PFSK-1 (cell line): ENCODE data around the gene TMEM53.

ENCODE experiments used
- FOXP2 ChIP-seq: optimal IDR thresholded peaks from 2 replicates; pipeline ENCODE3; 2011; ENCODE audit warnings: borderline replicate concordance, control low read depth, inconsistent platforms; ENCODE audit not compliant: insufficient read depth; ENCODE audit errors: extremely low read length, extremely low read depth
- POLR2AphosphoS5 ChIP-seq: IDR thresholded peaks from 2 replicates; pipeline ENCODE4 v1.6.1; 2012; ENCODE audit warnings: low read depth, mild to moderate bottlenecking, control low read depth, low read length, moderate library complexity
- SIN3A ChIP-seq: IDR thresholded peaks from 2 replicates; pipeline ENCODE4 v1.6.1; 2012; ENCODE audit warnings: mild to moderate bottlenecking, low read length, moderate library complexity, borderline replicate concordance; ENCODE audit not compliant: insufficient read depth
- TAF1 ChIP-seq: IDR thresholded peaks from 2 replicates; pipeline ENCODE4 v1.6.1; 2012; ENCODE audit warnings: low read length, control low read depth, borderline replicate concordance; ENCODE audit not compliant: insufficient read depth
- TF ChIP-seq, protein P1 (sequence below), 2 experiments: IDR thresholded peaks; 2 replicates each; pipeline versions ENCODE4 v1.6.1 to v1.8.0; 2011 to 2012; ENCODE audit warnings: low read depth in 2 of 2, low read length in 2 of 2, control low read depth in 1 of 2, inconsistent platforms in 1 of 2, mild to moderate bottlenecking in 1 of 2, moderate library complexity in 1 of 2; ENCODE audit not compliant: insufficient read depth in 1 of 2

TMEM53 gene

DNA sequence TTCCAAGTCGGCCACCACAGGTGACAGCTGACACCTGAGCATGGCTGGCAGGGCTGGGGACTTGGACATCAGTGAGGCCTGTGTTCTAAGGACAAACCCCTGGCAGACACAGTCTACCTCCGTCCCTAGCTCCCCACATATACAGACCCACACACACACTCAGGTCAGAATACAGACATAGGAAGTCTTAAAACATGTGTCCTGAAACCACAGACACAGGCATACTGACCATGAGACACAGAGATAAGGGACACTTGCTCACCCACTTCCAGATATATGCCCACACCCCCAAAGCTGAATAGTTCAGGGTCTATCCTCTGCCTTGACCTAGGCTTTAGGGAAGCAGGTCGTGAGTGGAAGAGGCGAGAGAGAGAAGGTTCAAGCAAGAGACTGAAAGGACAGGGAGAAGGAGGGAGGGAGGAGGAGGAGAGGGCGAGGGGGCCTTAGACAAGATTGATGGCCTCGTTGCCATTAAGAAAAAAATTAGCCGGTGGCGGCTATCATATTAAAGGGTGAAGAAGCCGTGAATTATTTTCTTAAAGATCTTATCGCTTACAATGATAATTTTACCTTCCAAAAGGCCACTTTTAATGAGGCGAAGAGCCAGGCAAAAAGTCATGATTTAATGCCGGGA, 49.9 kb downstream of the TMEM53 start:
- TF ChIP-seq TAF1 (no peak), FOXP2 (no peak), POLR2AphosphoS5 (no peak), SIN3A (no peak)
- TF ChIP-seq, protein P1, sequence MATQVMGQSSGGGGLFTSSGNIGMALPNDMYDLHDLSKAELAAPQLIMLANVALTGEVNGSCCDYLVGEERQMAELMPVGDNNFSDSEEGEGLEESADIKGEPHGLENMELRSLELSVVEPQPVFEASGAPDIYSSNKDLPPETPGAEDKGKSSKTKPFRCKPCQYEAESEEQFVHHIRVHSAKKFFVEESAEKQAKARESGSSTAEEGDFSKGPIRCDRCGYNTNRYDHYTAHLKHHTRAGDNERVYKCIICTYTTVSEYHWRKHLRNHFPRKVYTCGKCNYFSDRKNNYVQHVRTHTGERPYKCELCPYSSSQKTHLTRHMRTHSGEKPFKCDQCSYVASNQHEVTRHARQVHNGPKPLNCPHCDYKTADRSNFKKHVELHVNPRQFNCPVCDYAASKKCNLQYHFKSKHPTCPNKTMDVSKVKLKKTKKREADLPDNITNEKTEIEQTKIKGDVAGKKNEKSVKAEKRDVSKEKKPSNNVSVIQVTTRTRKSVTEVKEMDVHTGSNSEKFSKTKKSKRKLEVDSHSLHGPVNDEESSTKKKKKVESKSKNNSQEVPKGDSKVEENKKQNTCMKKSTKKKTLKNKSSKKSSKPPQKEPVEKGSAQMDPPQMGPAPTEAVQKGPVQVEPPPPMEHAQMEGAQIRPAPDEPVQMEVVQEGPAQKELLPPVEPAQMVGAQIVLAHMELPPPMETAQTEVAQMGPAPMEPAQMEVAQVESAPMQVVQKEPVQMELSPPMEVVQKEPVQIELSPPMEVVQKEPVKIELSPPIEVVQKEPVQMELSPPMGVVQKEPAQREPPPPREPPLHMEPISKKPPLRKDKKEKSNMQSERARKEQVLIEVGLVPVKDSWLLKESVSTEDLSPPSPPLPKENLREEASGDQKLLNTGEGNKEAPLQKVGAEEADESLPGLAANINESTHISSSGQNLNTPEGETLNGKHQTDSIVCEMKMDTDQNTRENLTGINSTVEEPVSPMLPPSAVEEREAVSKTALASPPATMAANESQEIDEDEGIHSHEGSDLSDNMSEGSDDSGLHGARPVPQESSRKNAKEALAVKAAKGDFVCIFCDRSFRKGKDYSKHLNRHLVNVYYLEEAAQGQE (IDR thresholded peaks at IDR 0.05; ENCODE audit: insufficient read depth in 1 of 2, low read depth in 2 of 2, low read length in 2 of 2), result no peak

DNA sequence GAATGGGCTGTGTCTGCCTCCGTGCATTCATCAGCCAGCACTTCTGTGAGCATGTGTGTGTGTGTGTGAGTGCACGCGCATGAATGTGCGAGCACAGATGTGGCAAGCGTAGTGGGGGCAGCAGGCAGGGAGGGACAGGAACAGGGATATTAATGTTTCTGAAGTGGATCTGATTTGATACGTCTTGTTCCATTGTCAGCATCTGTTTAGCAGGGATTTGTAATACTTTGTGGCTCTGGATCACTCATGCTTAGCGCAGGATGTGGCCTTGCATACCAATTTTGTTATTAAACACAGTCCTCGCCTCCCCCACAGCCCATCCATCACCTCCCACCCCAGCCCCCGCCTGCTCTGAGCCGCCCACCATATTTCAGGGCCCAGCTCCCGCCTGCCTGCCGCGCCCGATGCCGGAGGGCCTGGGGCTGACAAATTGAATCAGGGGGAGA, 52.4 kb downstream of the TMEM53 start:
- TF ChIP-seq TAF1 (no peak), POLR2AphosphoS5 (no peak), FOXP2 (no peak), SIN3A (no peak)
- TF ChIP-seq, protein P1 (IDR thresholded peaks at IDR 0.05; ENCODE audit: insufficient read depth in 1 of 2, low read depth in 2 of 2, low read length in 2 of 2), result no peak

DNA sequence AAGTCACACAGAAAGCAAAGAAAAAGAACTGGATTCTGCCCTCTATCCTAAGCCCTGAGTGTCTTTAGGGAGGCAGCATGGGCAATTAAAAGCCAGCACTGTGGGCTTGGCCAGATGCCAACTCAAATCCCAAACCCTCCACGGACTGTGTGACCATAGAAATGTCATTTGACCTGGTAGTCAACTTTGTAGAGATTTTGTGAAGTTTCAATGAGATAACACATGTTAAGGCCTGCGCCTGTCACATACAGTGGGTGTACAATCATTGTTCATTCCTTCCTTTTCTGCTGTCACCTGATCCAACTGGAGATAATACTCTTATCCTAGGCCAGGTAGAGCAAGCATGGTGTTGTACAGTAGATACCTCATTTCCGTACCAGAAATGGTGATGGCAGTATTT, 54.2 kb downstream of the TMEM53 start:
- TF ChIP-seq FOXP2 (no peak), POLR2AphosphoS5 (no peak), SIN3A (no peak), TAF1 (no peak)
- TF ChIP-seq, protein P1 (IDR thresholded peaks at IDR 0.05; ENCODE audit: insufficient read depth in 1 of 2, low read depth in 2 of 2, low read length in 2 of 2), result no peak

DNA sequence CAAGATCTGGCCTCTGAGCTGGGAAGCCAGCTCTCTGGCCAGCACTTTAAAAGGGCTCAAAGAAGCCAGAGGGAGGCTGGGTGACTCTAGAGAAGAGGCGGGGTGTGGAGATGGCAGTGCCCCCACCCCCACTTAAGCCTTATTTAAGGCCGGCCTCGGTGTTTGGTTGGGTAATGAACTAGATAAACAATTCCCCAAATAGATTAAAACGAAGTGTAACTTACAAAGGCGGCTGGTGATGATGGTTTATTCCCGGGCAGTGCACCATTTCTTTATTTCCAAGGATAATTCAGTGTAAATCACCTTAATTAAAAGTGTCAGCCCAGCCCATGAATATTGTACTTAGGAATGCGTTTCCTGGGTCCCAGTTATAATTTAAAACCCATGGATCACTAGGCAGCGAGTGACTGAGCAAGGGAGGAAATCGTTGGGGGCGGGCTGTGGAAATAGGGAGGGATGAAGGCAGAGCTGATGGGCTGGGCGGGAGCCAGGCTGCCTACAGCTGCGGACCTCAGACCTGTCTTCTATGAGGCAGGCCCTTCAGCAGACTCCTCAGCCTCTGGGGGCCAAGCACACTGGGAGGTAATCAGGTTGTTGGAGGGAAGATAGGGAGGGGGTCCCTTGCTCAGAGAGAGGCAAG, 54.9 kb downstream of the TMEM53 start:
- TF ChIP-seq POLR2AphosphoS5 (no peak), TAF1 (no peak)
- TF ChIP-seq, protein P1 (IDR thresholded peaks at IDR 0.05; ENCODE audit: insufficient read depth in 1 of 2, low read depth in 2 of 2, low read length in 2 of 2), result no peak
